H1 (cell line): ENCODE data around the gene PPP2R5B. TPM values are rescaled to one million over a fixed set of nuclear protein-coding genes. Genes with fewer than 3 reads are reported as not detected.

Source experiments
- BCL11A ChIP-seq, 2 experiments: IDR thresholded peaks; one replicate each; pipeline ENCODE4 v1.6.1; 2011; ENCODE audit warnings: low read depth in 2 of 2, low read length in 2 of 2, mild to moderate bottlenecking in 2 of 2
- CHD7 ChIP-seq: fragments of 300-600 bp; sonication (generic); IDR thresholded peaks from 2 replicates; pipeline ENCODE4 v1.7.1; 2012; ENCODE audit warnings: low read length, moderate library complexity, mild to moderate bottlenecking, inconsistent platforms; ENCODE audit not compliant: insufficient replicate concordance
- GABPA ChIP-seq: IDR thresholded peaks from 2 replicates; pipeline ENCODE4 v1.6.1; 2011; ENCODE audit warnings: mild to moderate bottlenecking, low read length, moderate library complexity, borderline replicate concordance; ENCODE audit not compliant: insufficient read depth
- KDM1A ChIP-seq: fragments of 200-600, 300-600 bp; sonication (generic); IDR thresholded peaks from 2 replicates; pipeline ENCODE4 v1.7.1; 2016; ENCODE audit warnings: mild to moderate bottlenecking, low read length, borderline replicate concordance
- RAD21 ChIP-seq, 2 experiments: IDR thresholded peaks in 1 of 2; conservative IDR thresholded peaks in 1 of 2; 2 replicates each; pipeline ENCODE4 v1.6.1; 2011; ENCODE audit warnings: low read depth in 2 of 2, low read length in 2 of 2, improper control_type of control experiment in 1 of 2, inconsistent platforms in 1 of 2, mild to moderate bottlenecking in 1 of 2, moderate library complexity in 1 of 2
- SIRT6 ChIP-seq: IDR thresholded peaks from one replicate; pipeline ENCODE4 v1.7.1; 2012; ENCODE audit warnings: low read length, inconsistent platforms
- SRF ChIP-seq: IDR thresholded peaks from 2 replicates; pipeline ENCODE4 v1.6.1; 2011; ENCODE audit warnings: mild to moderate bottlenecking, low read depth, low read length, moderate library complexity
- polyA plus RNA-seq, 7 experiments: library from polyadenylated mRNA; depleted of rRNA in 3 of 7; stranded (reverse) in 5 of 7; unstranded in 2 of 7; fragments of >200 nt in 5 of 7; fragments of 200-250 nt in 2 of 7; gene quantifications; 1 replicate in 5 of 7; 2 replicates in 1 of 7; 4 replicates in 1 of 7; pipeline versions ENCODE4 v1.2.1 to v1.2.3, GENCODE V29; 2011 to 2013; ENCODE audit warnings: missing spikeins in 2 of 7, mixed read lengths in 2 of 7
- total RNA-seq: library from RNA; stranded (reverse); fragmentation: NEBNext Ultra II Directional; extraction: Animal tissue kit (Norgen Biotek cat#: 25700); gene quantifications from 2 replicates; pipeline ENCODE4 v1.2.1, GENCODE V29; 2021

Gene PPP2R5B
- total and polyA plus RNA-seq, 2 of the 8 experiments (the other 6 are each of a cell fraction or from before 2014, with no cell fraction given): 4.9 to 5.1 TPM

- no peak for TF ChIP-seq SRF
- no peak for TF ChIP-seq KDM1A
- TF ChIP-seq BCL11A (IDR thresholded peaks at IDR 0.05; ENCODE audit: low read depth in 2 of 2, low read length in 2 of 2): no peak
- no peak for TF ChIP-seq RAD21 (IDR thresholded peaks at IDR 0.05 in 1 of 2, conservative IDR thresholded peaks at IDR 0.05 in 1 of 2; ENCODE audit: low read depth in 2 of 2, low read length in 2 of 2)
- TF ChIP-seq SIRT6: no peak
- TF ChIP-seq CHD7: no peak
- no peak for TF ChIP-seq GABPA
- TF ChIP-seq, all 59 proteins: peak for 0
Observed at GRCh38 chr11:64898076-64898445, 26.4 kb upstream of the PPP2R5B start (continued).
